Karpas-422 (cell line): ENCODE measurements around the gene UCP2. TPM values are rescaled to one million over a fixed set of nuclear protein-coding genes. Genes with fewer than 3 reads are reported as not detected.
A peak's percentile ranks its signal among the peaks of the same experiment; 100 is the strongest.

Experiments used
- DNase-seq: peaks from one replicate; pipeline ENCODE4 v3.0.0-alpha.2; 2015
- H2AFZ ChIP-seq: fragments of 200-600 bp; sonication (generic); 2 replicates; pipeline ENCODE4 v1.6.1; 2014; ENCODE audit warnings: antibody characterized with exemption, low read length, mixed read lengths
- H3K27ac ChIP-seq: fragments of 200-600 bp; sonication (generic); 2 replicates; pipeline ENCODE4 v1.5.1; 2014; ENCODE audit warnings: mild to moderate bottlenecking, low read length, moderate library complexity
- H3K27me3 ChIP-seq: fragments of 200-600 bp; sonication (generic); 2 replicates; pipeline ENCODE4 v1.6.1; 2014; ENCODE audit warnings: low read length, mixed read lengths
- H3K36me3 ChIP-seq: fragments of 200-600 bp; sonication (generic); 2 replicates; pipeline ENCODE4 v1.6.1; 2014; ENCODE audit warnings: low read length, mixed read lengths; ENCODE audit not compliant: insufficient read depth
- H3K4me1 ChIP-seq: fragments of 200-600 bp; sonication (generic); 2 replicates; pipeline ENCODE4 v1.6.1; 2014; ENCODE audit warnings: mild to moderate bottlenecking, low read length, mixed read lengths
- H3K4me2 ChIP-seq: fragments of 200-600 bp; sonication (generic); 2 replicates; pipeline ENCODE4 v1.6.1; 2014; ENCODE audit warnings: low read length, low read depth, mild to moderate bottlenecking; ENCODE audit not compliant: poor library complexity, severe bottlenecking
- H3K4me3 ChIP-seq: fragments of 200-600 bp; sonication (generic); 2 replicates; pipeline ENCODE4 v1.5.1; 2014; ENCODE audit warnings: mild to moderate bottlenecking, antibody characterized with exemption, low read length, mixed read lengths
- H3K79me2 ChIP-seq: fragments of 200-600 bp; sonication (generic); 2 replicates; pipeline ENCODE4 v1.6.1; 2014; ENCODE audit warnings: mild to moderate bottlenecking, low read length, mixed read lengths
- H3K9ac ChIP-seq: fragments of 200-600 bp; sonication (generic); 2 replicates; pipeline ENCODE4 v1.6.0; 2014; ENCODE audit warnings: low read length
- H3K9me2 ChIP-seq: fragments of 200-600 bp; sonication (generic), shearing (Covaris generic); replicated peaks from 2 replicates; pipeline ENCODE4 v1.6.0; 2014; ENCODE audit warnings: mild to moderate bottlenecking, low read length, moderate library complexity; ENCODE audit not compliant: insufficient read depth
- H3K9me3 ChIP-seq: fragments of 300-700, 200-600 bp; sonication (generic); 2 replicates; pipeline ENCODE4 v1.6.1; 2014; ENCODE audit warnings: low read length, mixed read lengths
- H4K20me1 ChIP-seq: fragments of 200-600 bp; sonication (generic); 2 replicates; pipeline ENCODE4 v1.6.1; 2014; ENCODE audit warnings: mild to moderate bottlenecking, antibody characterized with exemption, low read length, low read depth; ENCODE audit not compliant: insufficient read depth
- total RNA-seq: library from RNA; depleted of rRNA; stranded (reverse); fragments of >200 nt; shearing (Covaris generic); gene quantifications from 2 replicates; pipeline ENCODE4 v1.2.3, GENCODE V29; 2014; ENCODE audit warnings: low replicate concordance

Gene UCP2
- total RNA-seq, 1 experiment from 2014 or later: 274 TPM

DNA sequence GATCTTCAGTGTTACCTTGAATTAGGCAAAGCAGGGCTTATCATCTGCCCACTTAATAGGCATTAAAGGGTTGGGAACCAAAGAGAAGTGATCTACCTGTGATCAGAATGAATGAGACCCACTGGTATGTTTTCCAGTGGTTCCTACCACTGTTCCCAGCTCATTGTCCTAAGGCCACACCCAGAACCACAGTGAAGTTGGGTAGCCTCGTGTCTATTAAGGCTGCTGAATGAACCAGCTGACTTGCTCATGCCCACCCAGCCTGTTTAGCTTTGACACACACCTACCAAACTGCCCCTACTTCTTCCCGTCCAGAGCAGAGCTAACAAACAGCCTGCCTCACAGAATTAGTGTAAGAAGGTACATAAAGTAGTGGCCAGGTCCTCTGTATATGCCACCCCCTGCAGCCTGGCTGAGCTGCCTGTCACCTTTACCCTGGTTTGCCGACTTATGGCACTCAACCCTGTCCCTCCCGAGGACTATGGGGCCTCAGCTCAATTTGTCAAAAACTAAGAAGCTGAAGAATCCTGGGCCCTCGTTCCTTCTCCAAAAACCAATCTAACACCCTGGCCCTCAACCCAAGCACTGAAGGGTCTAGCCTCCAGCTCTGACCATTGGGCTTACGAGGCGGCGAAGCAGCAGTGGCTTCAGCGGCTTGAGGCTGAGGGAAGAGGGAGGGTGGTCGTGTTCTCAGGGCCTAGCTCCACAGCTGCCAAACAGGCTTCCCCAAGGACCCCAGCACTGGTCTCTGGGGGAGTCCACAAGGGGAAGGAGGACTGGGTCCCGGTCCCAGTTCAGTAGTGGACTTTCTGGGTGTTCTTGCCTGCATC is 9.8 kb downstream of the UCP2 start:
- H3K36me3 ChIP-seq: peaks cover 33% of the 10 kb centered on the region
- H3K4me1 ChIP-seq: peaks cover 64% of the 10 kb centered on the region
- DNase-seq: peak; percentile 62
- no peaks in the 10 kb centered on the region for H3K79me2 ChIP-seq
- no peaks in the 10 kb centered on the region for H3K9me2 ChIP-seq
- H3K9me3 ChIP-seq: no peaks in the 10 kb centered on the region
- no peak overlapping the region for H3K4me2 ChIP-seq
- peak overlapping the region; percentile 65 for H3K27ac ChIP-seq
- H3K9ac ChIP-seq: peak overlapping the region; percentile 30; the same call in 1 of the 2 replicates
- no peaks in the 10 kb centered on the region for H3K27me3 ChIP-seq
- H3K4me3 ChIP-seq: no peak overlapping the region
- no peak overlapping the region for H2AFZ ChIP-seq
- H4K20me1 ChIP-seq: peaks cover 43% of the 10 kb centered on the region

DNA sequence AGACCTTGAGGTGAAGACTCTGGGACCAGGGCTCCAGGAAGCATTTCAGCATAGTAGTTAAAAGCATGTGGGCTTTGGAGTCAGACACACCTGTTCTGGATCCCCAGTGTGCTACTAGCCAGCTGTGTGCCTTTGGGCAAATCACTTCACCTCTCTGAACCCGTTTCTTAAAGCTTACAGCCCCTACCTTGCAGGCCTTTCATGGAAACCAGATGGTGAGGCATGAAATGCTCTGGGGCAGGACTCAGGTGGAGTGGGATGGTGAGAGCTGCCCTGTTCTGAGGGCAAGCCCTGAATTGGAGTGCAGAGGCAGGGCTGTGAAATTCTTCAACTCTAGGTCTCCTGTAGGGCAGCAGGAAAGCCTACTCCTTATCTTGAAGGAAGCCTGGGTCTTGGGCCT is 10.5 kb downstream of the UCP2 start:
- Histone ChIP-seq H3K27me3 (no peaks in the 10 kb centered on the region), H3K36me3 (peaks cover 27% of the 10 kb centered on the region), H3K9me2 (no peaks in the 10 kb centered on the region), H3K79me2 (no peaks in the 10 kb centered on the region), H3K9me3 (no peaks in the 10 kb centered on the region), H3K27ac (peak overlapping the region; percentile 65), H3K9ac (no peak overlapping the region), H3K4me2 (no peak overlapping the region), H2AFZ (no peak overlapping the region), H4K20me1 (peaks cover 37% of the 10 kb centered on the region), H3K4me1 (peaks cover 58% of the 10 kb centered on the region), H3K4me3 (no peak overlapping the region)
- DNase-seq: peak; percentile 65

DNA sequence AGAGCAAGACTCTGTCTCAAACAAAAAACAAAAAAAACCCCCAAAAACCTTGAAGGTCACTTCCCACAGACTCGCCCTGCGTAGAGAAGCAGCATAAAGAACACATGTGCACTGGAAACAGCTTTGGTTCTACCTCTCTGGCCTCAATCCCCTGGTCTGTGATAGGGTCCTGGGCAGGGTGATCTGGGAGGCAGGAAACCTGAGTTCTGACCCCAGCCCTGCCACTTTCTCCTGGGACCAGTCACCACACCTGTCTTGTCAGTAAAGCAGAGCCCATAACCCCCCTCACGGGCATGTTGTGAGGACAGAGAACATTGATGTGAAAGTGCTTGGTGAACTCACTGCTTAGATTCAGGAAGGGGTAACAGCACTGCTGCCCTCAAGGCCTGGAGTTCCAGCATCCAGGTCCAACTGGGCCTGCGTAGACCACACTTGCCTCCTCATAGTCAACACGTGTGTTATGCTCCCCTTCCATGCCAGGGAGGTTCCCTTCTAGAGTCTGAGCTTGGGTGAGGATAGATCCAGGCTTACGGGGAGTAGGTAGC is 11.4 kb downstream of the UCP2 start:
- H3K9ac ChIP-seq: no peak overlapping the region
- peak; percentile 74 for DNase-seq
- no peaks in the 10 kb centered on the region for H3K9me2 ChIP-seq
- no peaks in the 10 kb centered on the region for H3K27me3 ChIP-seq
- no peak overlapping the region for H3K4me2 ChIP-seq
- H3K4me3 ChIP-seq: no peak overlapping the region
- peak overlapping the region; percentile 21 for H3K27ac ChIP-seq
- peaks cover 18% of the 10 kb centered on the region for H3K36me3 ChIP-seq
- peaks cover 48% of the 10 kb centered on the region for H3K4me1 ChIP-seq
- H3K9me3 ChIP-seq: no peaks in the 10 kb centered on the region
- peaks cover 29% of the 10 kb centered on the region; the same call in 1 of the 2 replicates for H4K20me1 ChIP-seq
- H3K79me2 ChIP-seq: no peaks in the 10 kb centered on the region
- H2AFZ ChIP-seq: no peak overlapping the region

DNA sequence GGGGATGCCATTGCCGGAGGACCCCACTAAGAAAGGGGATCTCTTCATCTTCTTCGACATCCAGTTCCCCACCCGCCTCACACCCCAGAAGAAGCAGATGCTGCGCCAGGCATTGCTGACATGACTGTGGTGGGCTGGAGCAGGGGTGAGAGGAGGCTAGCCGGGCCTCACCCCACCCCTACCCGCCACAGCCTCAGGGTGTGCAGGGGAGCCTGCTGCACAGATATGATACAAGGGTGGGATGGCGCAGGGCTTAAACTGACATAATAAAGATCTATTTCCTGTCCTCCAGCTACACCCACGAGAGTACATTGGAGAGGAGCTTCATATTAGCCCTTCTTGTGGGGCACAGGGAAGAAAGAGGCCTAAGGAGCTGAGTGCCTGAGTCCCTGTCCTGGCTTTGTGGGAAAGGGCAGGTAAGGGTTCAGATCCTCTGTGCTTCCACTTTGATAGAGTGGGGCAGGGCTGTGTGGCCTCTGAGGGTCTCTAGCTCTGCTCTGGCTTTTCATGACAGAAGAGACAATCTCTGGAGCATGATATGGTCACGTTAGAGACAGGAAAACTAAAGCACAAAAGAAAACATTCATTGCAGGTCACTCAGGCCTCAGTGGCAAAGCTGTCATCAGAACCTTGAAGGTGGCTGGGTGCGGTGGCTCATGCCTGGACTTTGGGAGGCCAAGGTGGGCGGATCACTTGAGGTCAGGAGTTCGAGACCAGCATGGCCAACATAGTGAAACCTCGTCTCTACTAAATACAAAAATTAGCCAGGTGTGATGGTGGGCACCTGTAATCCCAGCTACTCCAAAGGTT is 12.4 kb downstream of the UCP2 start:
- Histone ChIP-seq H3K27ac (peak overlapping the region; percentile 24; the same call in 1 of the 2 replicates), H3K4me1 (peaks cover 43% of the 10 kb centered on the region), H3K9ac (no peak overlapping the region), H3K79me2 (no peaks in the 10 kb centered on the region), H3K4me3 (no peak overlapping the region), H3K9me2 (no peaks in the 10 kb centered on the region), H3K27me3 (no peaks in the 10 kb centered on the region), H3K4me2 (no peak overlapping the region), H4K20me1 (peaks cover 25% of the 10 kb centered on the region; the same call in 1 of the 2 replicates), H2AFZ (no peak overlapping the region), H3K36me3 (peaks cover 12% of the 10 kb centered on the region), H3K9me3 (no peaks in the 10 kb centered on the region)
- DNase-seq: peak; percentile 63

DNA sequence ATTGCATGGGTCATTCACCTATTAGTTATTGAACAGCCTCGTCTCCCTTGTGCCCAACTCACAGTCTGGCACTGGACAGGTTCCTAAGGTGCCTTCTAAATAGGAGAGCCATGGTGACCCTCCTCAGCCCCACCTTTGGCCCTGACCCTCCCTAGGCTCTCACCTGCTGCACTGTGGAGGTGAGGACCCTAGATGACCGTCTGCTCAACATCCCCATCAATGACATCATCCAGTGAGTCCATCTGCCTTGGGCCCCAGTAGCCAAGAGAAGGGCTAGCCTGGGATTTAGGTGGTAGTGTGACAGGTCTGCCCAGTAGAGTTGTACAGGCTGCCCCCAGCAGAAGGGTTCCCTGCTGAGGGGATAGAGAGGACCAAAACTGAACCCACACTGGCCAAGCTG is 13.6 kb downstream of the UCP2 start:
- no peaks in the 10 kb centered on the region for H3K79me2 ChIP-seq
- no peaks in the 10 kb centered on the region for H3K9me2 ChIP-seq
- H3K36me3 ChIP-seq: 0 out of 2 replicates have a peak, but pooled peaks cover 2% of the 10 kb centered on the region
- peaks cover 17% of the 10 kb centered on the region; the same call in 1 of the 2 replicates for H4K20me1 ChIP-seq
- H3K4me2 ChIP-seq: no peak overlapping the region
- H3K9ac ChIP-seq: no peak overlapping the region
- 0 out of 2 replicates have a peak, but pooled peaks cover 2% of the 10 kb centered on the region for H3K27me3 ChIP-seq
- H3K4me1 ChIP-seq: peaks cover 42% of the 10 kb centered on the region
- H3K27ac ChIP-seq: no peak overlapping the region
- no peaks in the 10 kb centered on the region for H3K9me3 ChIP-seq
- no peak for DNase-seq
- H2AFZ ChIP-seq: no peak overlapping the region
- H3K4me3 ChIP-seq: no peak overlapping the region

DNA sequence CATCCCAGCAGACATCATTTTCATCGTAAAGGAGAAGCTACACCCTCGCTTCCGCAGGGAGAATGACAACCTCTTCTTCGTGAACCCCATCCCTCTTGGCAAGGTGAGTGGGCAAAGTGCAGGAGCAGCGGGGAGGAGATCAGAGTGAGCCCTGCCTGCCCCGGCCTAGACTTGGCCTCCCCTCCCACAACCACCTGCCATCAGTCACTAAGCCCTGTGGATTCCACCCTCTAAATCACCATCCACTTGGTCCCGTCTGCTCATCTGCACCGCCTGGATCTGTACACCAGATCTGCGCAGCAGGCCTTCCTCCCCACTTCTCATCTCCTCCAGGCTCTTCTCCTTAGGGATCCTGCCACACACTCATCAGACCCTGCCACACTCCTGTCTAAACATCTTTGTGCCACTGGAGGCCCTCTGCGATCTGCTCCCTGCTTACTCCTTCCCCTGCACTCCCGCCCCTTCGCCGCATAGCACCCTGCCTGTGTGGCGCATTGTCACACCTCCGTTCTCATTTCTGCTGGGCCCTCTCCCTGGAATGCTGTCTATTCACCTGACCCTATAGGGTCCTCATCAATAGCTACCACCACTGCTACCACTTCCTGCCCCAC is 14.2 kb downstream of the UCP2 start:
- DNase-seq: no peak
- H2AFZ ChIP-seq: no peak overlapping the region
- H3K36me3 ChIP-seq: no peaks in the 10 kb centered on the region
- H3K4me3 ChIP-seq: no peak overlapping the region
- H3K27ac ChIP-seq: no peak overlapping the region
- no peaks in the 10 kb centered on the region for H3K79me2 ChIP-seq
- 0 out of 2 replicates have a peak, but pooled peaks cover 2% of the 10 kb centered on the region for H3K27me3 ChIP-seq
- H3K9me3 ChIP-seq: no peaks in the 10 kb centered on the region
- no peaks in the 10 kb centered on the region for H3K9me2 ChIP-seq
- H4K20me1 ChIP-seq: peaks cover 12% of the 10 kb centered on the region; the same call in 1 of the 2 replicates
- H3K9ac ChIP-seq: no peak overlapping the region
- no peak overlapping the region for H3K4me2 ChIP-seq
- peaks cover 38% of the 10 kb centered on the region for H3K4me1 ChIP-seq

DNA sequence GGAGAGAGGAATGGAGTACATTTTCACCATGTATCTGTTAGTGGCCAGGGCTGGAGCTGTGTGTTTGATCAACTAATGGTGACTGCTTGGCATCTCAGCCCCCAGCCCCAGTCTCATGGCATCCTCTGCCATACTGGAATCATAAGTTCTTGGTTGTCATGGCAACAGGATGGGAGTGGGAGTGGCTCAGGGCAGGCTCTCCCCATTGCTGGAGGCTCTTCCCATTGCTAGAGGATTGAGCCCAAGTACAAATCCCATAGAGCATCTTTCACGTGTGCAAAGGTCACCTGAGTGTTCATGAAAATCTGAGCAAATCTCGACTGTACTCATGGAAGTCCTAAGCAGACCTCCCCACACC is 16.9 kb downstream of the UCP2 start:
- Histone ChIP-seq H3K27ac (no peak overlapping the region), H3K4me3 (no peak overlapping the region), H2AFZ (no peak overlapping the region), H3K4me2 (no peak overlapping the region), H3K36me3 (no peaks in the 10 kb centered on the region), H3K27me3 (0 out of 2 replicates have a peak, but pooled peaks cover 2% of the 10 kb centered on the region), H3K4me1 (peaks cover 16% of the 10 kb centered on the region), H3K9me2 (no peaks in the 10 kb centered on the region), H3K79me2 (no peaks in the 10 kb centered on the region), H4K20me1 (no peaks in the 10 kb centered on the region), H3K9ac (no peak overlapping the region), H3K9me3 (no peaks in the 10 kb centered on the region)
- no peak for DNase-seq
